ENCODE measurements around the gene KRTCAP2.
"Not testable (repeated sequence)": the region's sequence is repeated elsewhere in the genome, so short reads cannot be mapped to it uniquely, and the experiment has no call there.

The KRTCAP2 gene

DNA sequence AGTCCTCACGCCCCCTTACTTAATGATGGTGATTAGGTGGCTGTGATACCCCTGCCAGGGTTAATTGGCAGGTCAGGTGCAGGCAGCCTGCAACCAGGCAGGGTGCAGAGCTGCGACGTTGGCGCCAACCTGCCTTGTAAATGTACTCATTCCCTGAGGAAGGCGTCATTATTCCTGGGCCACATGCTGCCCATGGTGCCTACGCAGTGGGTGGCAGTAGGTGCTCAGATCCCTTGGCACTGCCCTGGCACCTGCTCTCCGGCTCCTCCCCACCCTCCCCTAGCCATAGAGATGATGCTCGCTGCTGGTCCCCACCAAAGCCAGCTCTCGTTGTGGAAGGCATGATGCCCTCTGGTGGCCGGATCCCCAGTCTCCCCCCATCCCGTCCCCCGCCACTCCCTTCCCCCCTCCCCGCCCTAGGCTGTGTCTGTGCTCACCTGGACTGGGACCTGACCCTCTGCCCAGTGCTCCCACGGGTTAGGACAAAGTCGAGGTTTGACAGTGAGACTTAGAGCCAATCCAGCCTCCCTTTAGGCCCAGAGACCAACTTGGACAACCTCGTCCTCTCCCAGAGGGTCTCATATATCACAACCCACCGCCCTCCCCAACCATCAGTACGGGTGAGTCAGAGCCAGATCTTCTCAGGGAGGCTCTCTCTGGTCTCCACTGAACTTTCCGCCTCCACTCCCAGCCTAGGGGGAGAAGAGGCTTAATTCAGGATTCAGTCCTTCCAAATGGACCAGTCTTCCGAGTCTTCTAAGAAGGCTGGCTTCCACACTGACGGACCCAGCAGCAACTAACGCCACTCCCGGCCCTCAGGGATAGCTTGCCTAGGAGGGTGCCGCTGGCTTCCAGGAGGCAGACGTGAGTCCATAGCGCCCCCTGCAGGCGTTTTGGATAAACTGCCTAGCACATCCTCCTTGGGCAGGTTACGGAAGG, 5.7 kb downstream of the KRTCAP2 start:
- peak; percentile 93 for DNase-seq

DNA sequence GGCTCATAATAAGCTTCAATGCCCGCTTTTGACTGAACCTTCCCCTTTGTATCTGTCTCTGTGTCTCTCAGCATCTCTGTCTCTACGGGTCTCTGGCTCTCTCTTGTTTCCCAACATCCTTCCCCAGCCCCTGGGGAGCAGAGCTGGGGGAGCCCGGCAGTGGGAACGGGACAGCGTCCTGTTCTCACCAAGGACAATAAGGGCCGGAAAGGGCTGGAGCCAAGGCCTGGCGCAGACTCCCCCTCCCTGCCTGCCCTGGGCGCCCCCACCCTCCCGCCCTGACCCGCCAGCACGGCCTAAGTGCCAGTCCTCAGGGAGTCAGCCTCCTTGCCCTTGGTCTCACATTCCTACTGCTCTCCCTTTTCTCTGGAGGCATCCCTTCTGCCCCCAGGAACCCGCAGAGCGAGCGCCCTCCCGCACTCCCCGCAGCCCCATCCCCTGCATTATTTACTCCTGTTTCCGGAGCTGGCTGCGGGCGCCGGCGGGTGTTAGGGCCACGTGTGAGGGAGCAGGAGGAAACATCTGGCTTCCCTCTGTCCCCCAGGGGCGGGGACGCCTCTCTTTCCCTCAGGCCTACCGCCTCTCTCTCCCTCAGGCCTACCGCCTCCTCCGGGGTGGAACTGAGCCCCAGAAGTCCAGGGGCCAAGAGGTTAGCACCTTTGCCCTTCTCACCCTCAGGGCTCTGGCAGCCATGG, 6.5 kb downstream of the KRTCAP2 start:
- DNase-seq, result no peak

DNA sequence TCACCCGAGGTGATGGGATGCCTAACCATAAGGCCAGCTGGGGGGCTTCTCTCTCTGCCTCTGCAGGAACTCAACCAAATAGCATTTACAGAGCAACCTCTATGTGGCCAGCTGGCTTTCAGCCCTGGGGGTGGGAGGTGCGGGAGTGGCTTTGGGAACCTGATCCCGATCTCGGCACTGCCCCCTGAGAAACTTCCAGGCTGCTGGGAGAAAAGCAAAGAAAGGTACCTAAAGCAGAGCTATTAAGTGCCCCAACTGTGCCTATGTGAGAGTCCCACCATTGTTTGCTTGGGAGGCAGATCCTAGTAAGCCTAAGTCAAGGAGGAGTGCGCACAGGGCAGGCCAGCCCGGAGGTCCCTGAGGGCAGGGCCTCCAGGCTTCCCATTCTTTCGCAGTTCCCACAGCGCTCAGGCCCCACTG, 7.0 kb downstream of the KRTCAP2 start:
- DNase-seq, result no peak

DNA sequence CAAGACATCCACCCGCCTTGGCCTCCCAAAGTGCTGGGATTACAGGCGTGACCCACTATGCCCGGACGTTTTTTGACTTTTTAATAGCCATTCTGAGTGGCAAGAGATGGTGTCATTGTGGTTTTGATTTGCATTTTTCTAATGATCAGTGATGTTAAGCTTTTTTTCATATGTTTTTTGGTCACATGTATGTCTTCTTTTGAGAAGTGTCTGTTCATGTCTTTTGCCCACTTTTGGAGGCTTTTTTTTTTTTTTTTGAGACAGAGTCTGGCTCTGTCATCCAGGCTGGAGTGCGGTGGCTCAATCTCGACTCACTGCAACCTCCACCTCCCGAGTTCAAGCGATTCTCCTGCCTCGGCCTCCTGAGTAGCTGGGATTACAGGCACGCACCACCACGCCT, 8.5 kb downstream of the KRTCAP2 start:
- DNase-seq, result not testable (repeated sequence)

DNA sequence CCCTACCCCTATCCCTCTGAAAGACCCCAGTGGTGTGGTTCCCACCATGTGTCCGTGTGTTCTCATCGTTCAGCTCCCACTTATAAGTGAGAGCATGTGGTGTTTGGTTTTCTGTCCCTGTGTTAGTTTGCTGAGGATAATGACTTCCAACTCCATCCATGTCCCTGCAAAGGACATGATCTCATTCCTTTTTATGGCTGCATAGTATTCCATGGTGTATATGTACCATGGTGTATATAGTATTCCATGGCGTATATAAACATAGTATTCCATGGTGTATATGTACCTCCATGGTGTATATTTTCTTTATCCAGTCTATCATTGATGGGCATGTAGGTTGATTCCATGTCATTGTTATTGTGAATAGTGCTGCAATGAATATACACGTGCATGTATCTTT, 9.3 kb downstream of the KRTCAP2 start:
- DNase-seq, result not testable (repeated sequence)

DNA sequence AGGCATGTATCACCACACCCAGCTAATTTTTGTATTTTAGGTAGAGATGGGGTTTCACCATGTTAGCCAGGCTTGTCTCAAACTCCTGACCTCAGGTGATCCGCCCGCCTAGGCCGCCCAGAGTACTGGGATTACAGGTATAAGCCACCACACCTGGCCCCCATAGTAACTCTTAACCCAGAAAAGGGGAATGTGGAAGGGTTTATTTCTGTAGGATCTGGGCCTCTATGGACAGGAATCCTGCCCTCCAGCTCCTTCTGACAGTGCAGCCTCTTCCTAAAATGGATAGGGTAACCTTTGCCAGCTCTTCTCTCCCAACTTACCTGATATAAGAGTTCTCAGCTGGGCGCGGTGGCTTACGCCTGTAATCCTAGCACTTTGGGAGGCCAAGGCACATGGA, 10.5 kb downstream of the KRTCAP2 start:
- not testable (repeated sequence) for DNase-seq

DNA sequence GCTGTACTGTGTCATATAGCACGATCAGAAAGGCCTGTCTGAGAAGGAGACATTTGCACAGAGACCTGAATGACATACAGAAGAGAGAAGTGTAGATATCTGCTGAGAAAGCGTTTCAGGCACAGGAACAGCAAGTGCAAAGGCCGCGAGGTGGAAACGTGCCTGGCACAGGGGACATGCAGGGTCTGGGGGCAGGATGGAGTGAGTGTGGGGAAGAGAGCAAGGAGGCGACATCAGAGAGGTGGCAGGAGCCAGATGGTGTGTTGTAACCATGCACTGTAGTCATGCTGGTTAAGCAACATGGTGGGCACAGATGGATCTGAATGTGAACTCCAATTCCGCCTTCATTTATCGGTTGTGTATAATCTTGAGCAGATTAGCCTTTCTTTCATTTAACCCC, 13.0 kb downstream of the KRTCAP2 start:
- DNase-seq, result no peak

DNA sequence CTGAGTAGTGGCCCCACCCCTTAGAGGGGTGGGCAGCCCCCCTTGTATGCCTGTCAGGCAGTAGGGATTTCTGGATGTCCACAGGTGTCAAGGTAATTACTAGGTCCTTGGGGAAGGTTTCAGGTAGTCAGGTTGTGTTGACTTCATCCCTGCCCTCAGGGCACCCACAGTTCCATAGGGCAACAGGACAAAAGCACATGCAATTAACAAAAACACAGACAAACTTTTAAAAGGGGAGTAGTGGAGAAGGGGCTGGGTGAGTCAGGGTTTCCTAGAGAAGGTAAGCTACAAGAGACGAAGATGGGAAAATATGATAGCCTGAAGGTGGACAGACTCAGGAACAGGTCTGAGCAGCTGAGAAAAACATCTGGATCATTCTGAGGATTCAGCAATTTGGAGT, 14.1 kb downstream of the KRTCAP2 start:
- DNase-seq, result no peak

DNA sequence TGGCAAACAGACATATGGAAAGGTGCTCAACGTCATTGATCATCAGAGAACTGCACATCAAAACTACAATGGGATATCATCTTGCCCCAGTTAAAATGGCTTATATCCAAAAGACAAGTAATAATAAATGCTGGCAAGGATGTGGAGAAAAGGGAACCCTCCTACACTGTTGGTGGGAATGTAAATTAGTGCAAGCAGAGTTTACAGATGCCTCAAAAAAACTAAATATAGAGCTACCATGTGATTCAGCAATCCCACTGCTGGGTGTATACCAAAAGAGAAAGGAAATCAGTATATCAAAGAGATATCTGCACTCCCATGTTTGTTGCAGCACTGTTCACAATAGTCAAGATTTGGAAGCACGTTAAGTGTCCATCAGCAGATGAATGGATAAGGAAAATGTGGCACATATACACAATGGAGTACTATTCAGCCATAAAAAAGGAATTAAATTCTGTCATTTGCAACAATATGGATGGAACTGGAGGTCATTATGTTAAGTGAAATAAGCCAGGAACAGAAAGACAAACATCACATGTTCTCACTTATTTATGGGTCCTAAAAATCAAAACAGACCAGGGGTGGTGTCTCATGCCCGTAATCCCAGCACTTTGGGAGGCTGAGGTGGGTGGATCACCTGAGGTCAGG, 17.0 kb downstream of the KRTCAP2 start:
- not testable (repeated sequence) for DNase-seq

DNA sequence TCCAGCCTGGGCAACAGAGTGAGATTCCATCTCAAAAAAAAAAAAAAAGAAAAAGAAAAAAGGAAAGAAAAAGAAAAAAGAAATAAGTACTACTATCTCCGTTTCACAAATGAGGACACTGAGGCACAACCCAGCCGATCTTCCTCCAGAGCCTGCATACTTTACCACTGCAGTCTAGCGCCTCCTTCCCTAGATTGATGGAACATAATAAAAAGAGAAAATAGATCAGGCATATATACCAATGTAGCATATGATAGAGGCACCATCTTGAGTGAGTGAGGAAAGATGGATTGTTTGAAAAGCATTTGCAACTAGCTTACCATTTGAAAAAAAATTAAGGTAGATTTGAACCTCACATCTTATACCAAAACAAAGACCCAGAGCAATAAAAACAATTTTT, 27.6 kb downstream of the KRTCAP2 start:
- no peak for DNase-seq

DNA sequence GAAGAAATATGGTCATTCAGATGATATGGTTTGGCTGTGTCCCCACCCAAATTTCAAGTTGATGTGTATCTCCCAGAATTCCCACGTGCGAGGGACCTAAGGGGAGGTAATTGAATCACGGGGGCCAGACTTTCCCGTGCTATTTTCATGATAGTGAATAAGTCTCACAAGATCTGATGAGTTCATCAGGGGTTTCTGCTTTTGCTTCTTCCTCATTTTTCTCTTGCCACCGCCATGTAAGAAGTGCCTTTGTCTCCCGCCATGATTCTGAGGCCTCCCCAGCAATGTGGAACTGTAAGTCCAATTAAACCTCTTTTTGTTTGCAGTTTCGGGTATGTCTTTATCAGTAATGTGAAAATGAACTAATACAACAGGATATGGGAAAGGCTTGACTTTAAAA, 31.4 kb downstream of the KRTCAP2 start:
- DNase-seq, result no peak

DNA sequence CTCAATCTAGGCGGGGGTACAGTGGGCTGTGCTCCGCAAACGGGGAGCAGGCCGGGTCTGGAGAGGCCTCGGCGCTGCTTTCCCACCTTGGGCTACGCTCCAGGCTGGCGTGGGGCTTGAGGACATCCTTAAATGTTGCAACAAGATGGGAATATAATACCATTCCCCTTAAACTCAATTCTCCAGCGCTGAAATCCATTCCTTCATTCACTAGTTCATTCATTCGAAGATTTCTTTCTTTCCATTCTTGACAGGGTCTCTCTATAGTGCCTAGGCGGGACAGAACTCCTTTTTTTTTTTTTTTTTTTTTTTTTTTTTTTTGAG, 32.5 kb downstream of the KRTCAP2 start:
- no peak for DNase-seq

DNA sequence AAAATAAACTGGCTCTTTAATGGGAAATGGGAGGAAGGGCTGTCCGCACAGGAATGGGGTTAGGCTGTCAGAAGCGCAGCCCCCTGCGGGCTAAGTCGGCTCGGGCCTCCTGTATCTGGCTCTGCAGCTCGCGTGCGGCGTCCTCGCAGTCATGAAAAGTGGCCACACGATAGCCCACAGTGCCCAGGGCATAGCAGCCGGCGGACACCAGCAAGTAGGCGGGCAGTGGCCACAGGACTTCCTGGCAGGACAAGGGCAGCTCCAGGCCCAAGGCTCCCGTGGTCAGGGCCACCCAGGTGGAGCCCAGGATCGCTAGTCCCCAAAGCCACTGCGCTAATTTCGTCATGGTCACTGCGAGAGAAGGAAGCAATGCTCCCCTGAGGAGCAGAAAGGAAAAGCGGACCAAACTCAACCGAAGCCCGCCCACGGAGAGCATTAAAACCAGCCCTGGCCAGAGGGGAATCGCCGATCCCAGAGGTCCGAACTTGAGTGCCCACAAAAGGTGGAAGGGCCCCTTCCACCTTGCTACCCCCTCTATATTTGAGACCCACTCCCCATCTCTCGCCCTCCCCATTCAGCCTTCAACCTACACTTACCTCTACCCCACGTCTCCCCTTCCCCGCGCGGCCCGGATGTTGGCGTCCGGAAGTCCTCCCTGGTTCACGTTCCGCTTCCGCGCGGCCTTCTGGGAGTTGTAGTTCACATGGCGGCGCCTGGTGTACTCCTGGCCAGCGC, 33.0 kb downstream of the KRTCAP2 start, which contains the start of gene DPM3:
TSS of gene DPM3 (minus strand) at position 637 of the 735 bp plus-strand sequence. CDS start at position 346, 291 bp downstream.
- DNase-seq, result peak; percentile 91

DNA sequence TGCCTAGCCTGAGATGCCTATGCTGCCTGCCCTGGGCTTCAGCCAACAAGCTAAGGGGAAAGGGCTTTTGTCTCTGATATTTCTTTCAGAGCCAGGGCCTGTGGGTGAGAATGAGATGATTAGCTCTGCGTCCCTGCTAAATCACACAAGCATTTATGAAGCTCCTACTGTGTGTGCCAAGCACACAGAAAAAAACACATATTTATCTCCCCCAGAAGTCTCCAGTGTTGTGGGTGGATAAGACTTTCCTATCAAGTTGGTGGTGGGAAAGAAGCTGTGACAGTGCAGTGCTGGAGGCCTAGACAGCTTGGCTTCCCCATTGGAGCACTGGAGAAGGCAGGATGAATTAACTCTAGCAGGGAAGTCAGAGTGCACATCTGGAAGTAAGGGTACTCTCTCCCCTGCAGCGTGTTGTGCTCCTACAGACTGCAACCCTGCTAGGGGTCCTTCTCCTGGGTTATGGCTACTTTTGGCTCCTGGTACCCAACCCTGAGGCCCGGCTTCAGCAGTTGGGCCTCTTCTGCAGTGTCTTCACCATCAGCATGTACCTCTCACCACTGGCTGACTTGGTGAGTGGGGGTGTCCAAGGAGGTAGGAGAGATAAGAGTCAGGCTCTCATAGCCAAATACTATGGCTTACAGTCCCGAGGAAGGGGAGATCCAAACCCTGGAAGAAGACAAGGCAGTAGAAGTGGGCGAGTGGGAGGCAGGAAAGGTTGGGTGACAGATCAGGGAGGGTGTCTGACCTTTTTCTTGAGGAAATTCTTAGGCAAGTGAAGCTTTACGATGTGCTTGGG, 35.8 kb downstream of the KRTCAP2 start:
- no peak for DNase-seq

DNA sequence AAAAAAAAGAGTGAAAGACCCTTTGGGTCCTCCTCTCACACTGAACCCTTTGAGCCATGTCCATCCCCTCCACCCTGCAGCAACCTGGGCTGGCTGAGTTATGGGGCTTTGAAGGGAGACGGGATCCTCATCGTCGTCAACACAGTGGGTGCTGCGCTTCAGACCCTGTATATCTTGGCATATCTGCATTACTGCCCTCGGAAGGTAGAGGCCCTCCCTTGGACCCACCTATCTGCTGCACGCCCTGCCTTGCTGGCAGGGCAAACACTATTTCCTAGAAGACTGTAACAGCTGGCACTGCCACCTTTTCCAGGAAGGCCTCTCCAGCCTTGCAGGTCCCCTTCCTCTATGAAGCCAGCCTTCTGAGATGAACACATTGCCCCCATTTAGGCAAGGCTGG, 36.4 kb downstream of the KRTCAP2 start:
- peak; percentile 22 for DNase-seq

DNA sequence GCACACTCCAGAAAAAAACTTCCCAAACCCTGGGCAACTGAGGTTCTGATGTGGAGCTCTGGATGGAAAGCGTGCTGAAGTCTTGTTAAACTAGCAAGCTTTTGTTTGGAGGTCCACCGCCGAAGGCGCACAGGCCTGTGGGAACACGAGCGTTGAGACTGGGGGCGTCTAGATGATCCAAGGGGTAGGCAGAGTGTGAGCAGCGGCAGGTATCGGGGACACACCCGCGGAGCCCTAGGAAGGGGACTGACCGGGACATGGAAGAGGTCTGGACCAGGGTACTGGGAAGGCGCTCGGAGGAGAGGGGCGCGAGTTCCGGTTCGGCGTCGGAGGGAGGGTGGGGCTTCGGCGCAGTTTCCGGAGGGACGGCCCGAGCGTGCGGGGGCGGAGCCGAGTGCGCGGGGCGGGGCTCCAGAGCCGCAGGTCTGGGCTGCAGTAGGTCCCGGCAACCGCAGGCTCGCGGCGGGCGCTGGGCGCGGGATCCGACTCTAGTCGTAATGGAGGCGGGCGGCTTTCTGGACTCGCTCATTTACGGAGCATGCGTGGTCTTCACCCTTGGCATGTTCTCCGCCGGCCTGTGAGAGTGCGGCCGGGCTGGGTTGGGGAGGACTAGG, 37.6 kb downstream of the KRTCAP2 start, which contains the start of gene SLC50A1:
TSS of gene SLC50A1 (plus strand) at position 438 of the 614 bp plus-strand sequence. CDS start at position 498, 60 bp downstream.
- peak; percentile 95 for DNase-seq

DNA sequence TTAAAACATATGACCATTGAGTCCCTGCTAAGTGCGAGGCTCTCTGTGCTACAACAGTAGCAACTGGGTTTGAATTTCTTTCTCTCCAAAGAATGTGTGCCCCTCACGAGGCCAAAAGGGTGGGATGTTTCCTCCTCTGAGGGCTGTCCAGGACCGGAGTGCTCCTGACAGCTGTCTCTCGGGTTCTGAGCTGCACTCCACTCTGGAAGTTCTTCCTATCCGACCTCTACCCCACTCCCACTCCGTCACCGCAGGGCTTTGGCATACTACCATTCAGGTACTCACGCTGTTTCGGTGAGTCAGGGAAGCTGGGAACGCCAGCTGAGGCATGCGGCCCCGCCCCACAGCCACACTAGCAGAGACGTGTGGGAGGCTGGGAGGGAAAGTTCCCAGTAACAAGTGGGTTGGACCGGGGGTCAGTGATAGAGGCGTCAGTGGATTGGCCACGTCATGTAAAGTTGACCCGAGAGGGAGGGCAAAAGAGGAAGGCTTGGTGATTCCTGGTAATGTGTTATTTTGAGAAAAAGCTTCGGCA, 38.2 kb downstream of the KRTCAP2 start:
- DNase-seq, result peak; percentile 63

DNA sequence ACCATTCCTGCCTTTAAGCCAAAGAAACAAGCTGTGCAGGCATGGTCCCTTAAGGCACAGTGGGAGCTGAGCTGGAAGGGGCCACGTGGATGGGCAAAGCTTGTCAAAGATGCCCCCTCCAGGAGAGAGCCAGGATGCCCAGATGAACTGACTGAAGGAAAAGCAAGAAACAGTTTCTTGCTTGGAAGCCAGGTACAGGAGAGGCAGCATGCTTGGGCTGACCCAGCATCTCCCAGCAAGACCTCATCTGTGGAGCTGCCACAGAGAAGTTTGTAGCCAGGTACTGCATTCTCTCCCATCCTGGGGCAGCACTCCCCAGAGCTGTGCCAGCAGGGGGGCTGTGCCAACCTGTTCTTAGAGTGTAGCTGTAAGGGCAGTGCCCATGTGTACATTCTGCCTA, 38.8 kb downstream of the KRTCAP2 start:
- DNase-seq, result no peak

DNA sequence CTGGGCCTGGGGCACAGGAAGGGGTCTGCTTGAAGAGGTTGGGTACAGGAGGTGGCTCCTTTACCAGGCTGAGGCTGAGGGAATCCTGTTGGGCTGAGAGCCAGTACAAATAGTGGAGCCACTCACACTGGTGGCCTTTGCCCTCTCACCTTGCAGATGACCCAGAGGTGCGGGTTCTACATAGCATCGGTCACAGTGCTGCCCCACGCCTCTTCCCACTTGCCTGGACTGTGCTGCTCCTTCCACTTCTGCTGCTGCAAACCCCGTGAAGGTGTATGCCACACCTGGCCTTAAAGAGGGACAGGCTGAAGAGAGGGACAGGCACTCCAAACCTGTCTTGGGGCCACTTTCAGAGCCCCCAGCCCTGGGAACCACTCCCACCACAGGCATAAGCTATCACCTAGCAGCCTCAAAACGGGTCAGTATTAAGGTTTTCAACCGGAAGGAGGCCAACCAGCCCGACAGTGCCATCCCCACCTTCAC, 39.3 kb downstream of the KRTCAP2 start:
- DNase-seq, result no peak

DNA sequence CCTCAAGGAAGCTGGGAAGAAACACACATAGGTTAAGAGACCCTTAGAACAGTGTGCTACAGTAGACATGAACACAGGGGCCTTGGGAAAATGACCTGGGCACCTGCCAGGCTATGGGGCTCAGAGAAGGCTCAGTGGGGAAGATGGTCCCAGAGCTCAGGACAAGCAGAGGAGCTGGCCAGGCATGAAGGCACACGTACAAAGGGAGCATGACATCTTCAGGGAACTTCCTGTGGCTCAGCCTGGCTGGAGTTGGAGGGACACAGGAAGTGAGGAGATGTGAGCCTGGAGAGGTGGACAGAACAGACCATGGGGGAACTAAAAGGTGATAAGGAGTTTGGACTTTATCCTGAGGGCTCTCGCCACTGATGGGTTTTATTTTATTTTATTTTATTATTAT, 41.2 kb downstream of the KRTCAP2 start:
- no peak for DNase-seq

DNA sequence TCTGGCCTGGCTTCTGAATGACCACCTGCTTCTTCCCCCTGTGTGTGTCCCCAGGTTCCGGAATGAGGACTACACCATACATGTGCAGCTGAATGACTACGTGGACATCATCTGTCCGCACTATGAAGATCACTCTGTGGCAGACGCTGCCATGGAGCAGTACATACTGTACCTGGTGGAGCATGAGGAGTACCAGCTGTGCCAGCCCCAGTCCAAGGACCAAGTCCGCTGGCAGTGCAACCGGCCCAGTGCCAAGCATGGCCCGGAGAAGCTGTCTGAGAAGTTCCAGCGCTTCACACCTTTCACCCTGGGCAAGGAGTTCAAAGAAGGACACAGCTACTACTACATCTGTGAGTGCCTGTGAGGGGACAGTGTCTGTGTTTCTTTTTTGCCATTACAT, 41.8 kb downstream of the KRTCAP2 start:
- no peak for DNase-seq
